ENCODE measurements around the gene ZNF385B. TPM values are rescaled to one million over a fixed set of nuclear protein-coding genes. Genes with fewer than 3 reads are reported as not detected.

The ZNF385B gene
- total RNA-seq, 2 donors from 2014 or later: 5.3 to 18.1 TPM

DNA sequence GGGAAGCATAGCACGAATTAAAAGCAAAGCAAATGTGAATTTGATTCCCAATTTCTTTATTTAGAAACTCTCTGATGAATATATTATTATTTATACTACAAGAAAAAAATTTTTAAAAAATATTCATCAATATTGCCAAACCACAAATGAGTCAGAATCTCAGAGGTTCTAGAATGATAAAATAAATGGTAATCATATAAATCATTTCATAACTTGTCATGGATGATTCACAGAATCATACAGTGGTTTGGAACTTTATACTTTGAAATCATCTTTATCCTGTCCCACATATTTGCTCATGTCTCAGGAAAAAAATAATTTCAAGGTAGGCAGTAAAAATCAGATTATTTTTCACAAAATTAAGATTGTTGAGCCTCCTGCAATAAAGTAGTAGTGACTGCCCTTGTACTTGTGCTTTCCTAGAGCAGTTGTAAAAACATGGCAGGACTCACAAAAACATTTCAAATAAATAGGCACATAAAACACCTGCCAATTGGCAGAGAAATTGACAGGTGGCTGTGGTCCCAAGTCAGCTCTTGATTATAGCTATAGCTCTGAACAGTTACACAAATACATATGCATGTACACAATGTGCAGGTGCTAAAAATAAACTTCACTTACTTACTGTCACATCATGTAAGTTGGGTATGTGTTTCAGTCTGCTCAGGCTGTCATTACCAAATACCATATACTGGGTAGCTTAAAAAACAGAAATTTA, 322.8 kb downstream of the ZNF385B start:
- Mint-ChIP-seq H3K4me1 (peaks cover 6% of the 10 kb centered on the region), H3K9me3 (peaks cover 16% of the 10 kb centered on the region), H3K36me3 (ENCODE audit: low read depth) (peaks cover 13% of the 10 kb centered on the region), H3K4me3 (no peak overlapping the region), H3K27me3 (ENCODE audit: insufficient read depth) (no peaks in the 10 kb centered on the region), H3K27ac (no peak overlapping the region)
- no peak overlapping the region for H3K4me3 ChIP-seq (ENCODE audit: low read length)
- H3K27ac ChIP-seq (ENCODE audit: low read depth, low read length): no peak overlapping the region
- no peaks in the 10 kb centered on the region for H3K36me3 ChIP-seq (ENCODE audit: control insufficient read depth, insufficient read depth, low read length)
- H3K4me1 ChIP-seq (ENCODE audit: control insufficient read depth, insufficient read depth, low read length): no peaks in the 10 kb centered on the region
- 75% methylated on average over 1 of the region's 1 CpG; no CpG with 5 or more reads in 1 of the 2 experiments for WGBS, 2 experiments (ENCODE audit: insufficient coverage in 1 of 2, insufficient read length in 1 of 2)
- TF ChIP-seq, protein P1, sequence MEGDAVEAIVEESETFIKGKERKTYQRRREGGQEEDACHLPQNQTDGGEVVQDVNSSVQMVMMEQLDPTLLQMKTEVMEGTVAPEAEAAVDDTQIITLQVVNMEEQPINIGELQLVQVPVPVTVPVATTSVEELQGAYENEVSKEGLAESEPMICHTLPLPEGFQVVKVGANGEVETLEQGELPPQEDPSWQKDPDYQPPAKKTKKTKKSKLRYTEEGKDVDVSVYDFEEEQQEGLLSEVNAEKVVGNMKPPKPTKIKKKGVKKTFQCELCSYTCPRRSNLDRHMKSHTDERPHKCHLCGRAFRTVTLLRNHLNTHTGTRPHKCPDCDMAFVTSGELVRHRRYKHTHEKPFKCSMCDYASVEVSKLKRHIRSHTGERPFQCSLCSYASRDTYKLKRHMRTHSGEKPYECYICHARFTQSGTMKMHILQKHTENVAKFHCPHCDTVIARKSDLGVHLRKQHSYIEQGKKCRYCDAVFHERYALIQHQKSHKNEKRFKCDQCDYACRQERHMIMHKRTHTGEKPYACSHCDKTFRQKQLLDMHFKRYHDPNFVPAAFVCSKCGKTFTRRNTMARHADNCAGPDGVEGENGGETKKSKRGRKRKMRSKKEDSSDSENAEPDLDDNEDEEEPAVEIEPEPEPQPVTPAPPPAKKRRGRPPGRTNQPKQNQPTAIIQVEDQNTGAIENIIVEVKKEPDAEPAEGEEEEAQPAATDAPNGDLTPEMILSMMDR (conservative IDR thresholded peaks at IDR 0.05): no peak
- DNase-seq: no peak
- H3K27me3 ChIP-seq (ENCODE audit: control insufficient read depth, insufficient read depth, low read length, poor library complexity, severe bottlenecking): no peaks in the 10 kb centered on the region
- H3K9me3 ChIP-seq (ENCODE audit: control insufficient read depth, low read length): peaks cover 11% of the 10 kb centered on the region
- H3K9ac ChIP-seq (ENCODE audit: extremely low read depth, low read length, poor library complexity, severe bottlenecking): no peak overlapping the region

DNA sequence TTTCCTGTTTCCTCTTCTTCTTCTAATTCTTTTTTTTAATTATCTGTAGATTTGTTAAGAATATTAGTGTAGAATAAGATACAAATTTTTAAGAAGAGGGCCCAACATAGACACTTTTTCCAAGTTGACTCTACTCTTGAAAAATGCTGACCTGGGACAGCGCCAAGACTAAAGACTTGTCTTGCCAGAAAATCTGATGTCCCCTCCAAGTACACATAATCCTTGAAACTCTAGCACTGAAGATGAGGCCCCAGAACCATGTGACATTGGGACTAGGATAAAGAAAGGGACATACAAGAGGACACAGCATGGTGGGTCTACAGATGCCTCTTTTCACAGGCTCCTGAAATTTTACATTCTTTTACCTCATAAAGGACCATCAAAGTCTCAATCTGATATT, 325.2 kb downstream of the ZNF385B start:
- H3K4me1 Mint-ChIP-seq: peaks cover 11% of the 10 kb centered on the region
- no peak overlapping the region for H3K27ac ChIP-seq (ENCODE audit: low read depth, low read length)
- WGBS, 2 experiments (ENCODE audit: insufficient coverage in 1 of 2, insufficient read length in 1 of 2): 93% methylated on average over 1 of the region's 1 CpG; no CpG with 5 or more reads in 1 of the 2 experiments
- no peaks in the 10 kb centered on the region for H3K4me1 ChIP-seq (ENCODE audit: control insufficient read depth, insufficient read depth, low read length)
- TF ChIP-seq, protein P1 (conservative IDR thresholded peaks at IDR 0.05): no peak
- no peak overlapping the region for H3K9ac ChIP-seq (ENCODE audit: extremely low read depth, low read length, poor library complexity, severe bottlenecking)
- H3K9me3 Mint-ChIP-seq: peaks cover 16% of the 10 kb centered on the region
- no peaks in the 10 kb centered on the region for H3K36me3 ChIP-seq (ENCODE audit: control insufficient read depth, insufficient read depth, low read length)
- no peaks in the 10 kb centered on the region for H3K27me3 Mint-ChIP-seq (ENCODE audit: insufficient read depth)
- DNase-seq: no peak
- H3K36me3 Mint-ChIP-seq (ENCODE audit: low read depth): peaks cover 13% of the 10 kb centered on the region
- peaks cover 11% of the 10 kb centered on the region for H3K9me3 ChIP-seq (ENCODE audit: control insufficient read depth, low read length)
- H3K27me3 ChIP-seq (ENCODE audit: control insufficient read depth, insufficient read depth, low read length, poor library complexity, severe bottlenecking): no peaks in the 10 kb centered on the region
- no peak overlapping the region for H3K4me3 Mint-ChIP-seq
- no peak overlapping the region for H3K27ac Mint-ChIP-seq
- no peak overlapping the region for H3K4me3 ChIP-seq (ENCODE audit: low read length)

- Mint-ChIP-seq H3K27me3 (ENCODE audit: insufficient read depth) (no peaks in the 10 kb centered on the region), H3K9me3 (peaks cover 10% of the 10 kb centered on the region), H3K36me3 (ENCODE audit: low read depth) (peaks cover 5% of the 10 kb centered on the region), H3K4me3 (no peak overlapping the region), H3K27ac (no peak overlapping the region), H3K4me1 (peaks cover 9% of the 10 kb centered on the region)
- WGBS, 2 experiments (ENCODE audit: insufficient coverage in 1 of 2, insufficient read length in 1 of 2): 96% methylated on average over 1 of the region's 1 CpG; no CpG with 5 or more reads in 1 of the 2 experiments
- peaks cover 5% of the 10 kb centered on the region for H3K9me3 ChIP-seq (ENCODE audit: control insufficient read depth, low read length)
- H3K4me1 ChIP-seq (ENCODE audit: control insufficient read depth, insufficient read depth, low read length): no peaks in the 10 kb centered on the region
- no peak overlapping the region for H3K9ac ChIP-seq (ENCODE audit: extremely low read depth, low read length, poor library complexity, severe bottlenecking)
- no peak overlapping the region for H3K27ac ChIP-seq (ENCODE audit: low read depth, low read length)
- DNase-seq: no peak
- TF ChIP-seq, protein P1 (conservative IDR thresholded peaks at IDR 0.05): no peak
- no peaks in the 10 kb centered on the region for H3K27me3 ChIP-seq (ENCODE audit: control insufficient read depth, insufficient read depth, low read length, poor library complexity, severe bottlenecking)
- H3K4me3 ChIP-seq (ENCODE audit: low read length): no peak overlapping the region
- H3K36me3 ChIP-seq (ENCODE audit: control insufficient read depth, insufficient read depth, low read length): no peaks in the 10 kb centered on the region
These were observed 327.5 kb downstream of the ZNF385B start for GRCh38 chr2:179533875-179534274.

Data from endodermal cell (in vitro differentiated cells).